DOHH2 (cell line): ENCODE measurements around the gene DLAT.

Source experiments
- CTCF ChIP-seq: fragments of 200-600 bp; sonication (generic); IDR thresholded peaks from one replicate; pipeline ENCODE4 v1.5.1; 2014; ENCODE audit warnings: antibody characterized with exemption, mild to moderate bottlenecking, low read depth, low read length; ENCODE audit not compliant: poor library complexity, severe bottlenecking
- EZH2phosphoT487 ChIP-seq: fragments of 200-600 bp; sonication (generic); IDR thresholded peaks from 2 replicates; pipeline ENCODE4 v1.6.1; 2017; ENCODE audit warnings: borderline replicate concordance, mild to moderate bottlenecking, antibody characterized with exemption, low read length, moderate library complexity, mixed read lengths

GRCh38 chr11:111999111-111999510 lies 26.1 kb upstream of the DLAT start:
- no peak for TF ChIP-seq CTCF
- TF ChIP-seq EZH2phosphoT487: no peak
